Stimulated activated CD8-positive, alpha-beta memory T cell treated with anti-CD3 and anti-CD28 coated beads, Interleukin-2, amount 100 ng/mL, for 1 hour (primary cell): ENCODE measurements around the gene RARG.

Source experiments
- DNase-seq, 2 donors: peaks; one replicate each; pipeline ENCODE4 v3.0.0-alpha.2; 2020; ENCODE audit warnings: low read depth in 2 of 2

Gene RARG

DNA sequence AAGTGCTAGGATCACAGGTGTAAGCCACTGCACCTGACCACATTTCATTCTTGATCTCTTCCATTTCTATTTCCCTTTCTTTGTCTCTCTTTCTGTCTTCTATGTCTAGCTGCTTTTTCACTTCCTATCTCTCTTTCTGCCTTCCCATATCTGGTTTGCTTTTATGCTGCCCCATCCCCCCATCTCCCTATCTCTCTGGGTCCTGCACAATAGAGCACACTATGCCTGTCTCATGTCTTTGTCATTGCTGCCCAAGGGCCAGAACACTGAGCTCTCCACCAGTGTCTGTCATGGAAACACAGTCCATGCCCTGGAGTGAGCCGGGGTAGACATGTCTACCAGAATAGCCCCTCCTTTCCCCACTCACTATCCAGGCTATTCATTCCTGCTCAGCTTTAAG, 12.3 kb upstream of the RARG start:
- no peak for DNase-seq

DNA sequence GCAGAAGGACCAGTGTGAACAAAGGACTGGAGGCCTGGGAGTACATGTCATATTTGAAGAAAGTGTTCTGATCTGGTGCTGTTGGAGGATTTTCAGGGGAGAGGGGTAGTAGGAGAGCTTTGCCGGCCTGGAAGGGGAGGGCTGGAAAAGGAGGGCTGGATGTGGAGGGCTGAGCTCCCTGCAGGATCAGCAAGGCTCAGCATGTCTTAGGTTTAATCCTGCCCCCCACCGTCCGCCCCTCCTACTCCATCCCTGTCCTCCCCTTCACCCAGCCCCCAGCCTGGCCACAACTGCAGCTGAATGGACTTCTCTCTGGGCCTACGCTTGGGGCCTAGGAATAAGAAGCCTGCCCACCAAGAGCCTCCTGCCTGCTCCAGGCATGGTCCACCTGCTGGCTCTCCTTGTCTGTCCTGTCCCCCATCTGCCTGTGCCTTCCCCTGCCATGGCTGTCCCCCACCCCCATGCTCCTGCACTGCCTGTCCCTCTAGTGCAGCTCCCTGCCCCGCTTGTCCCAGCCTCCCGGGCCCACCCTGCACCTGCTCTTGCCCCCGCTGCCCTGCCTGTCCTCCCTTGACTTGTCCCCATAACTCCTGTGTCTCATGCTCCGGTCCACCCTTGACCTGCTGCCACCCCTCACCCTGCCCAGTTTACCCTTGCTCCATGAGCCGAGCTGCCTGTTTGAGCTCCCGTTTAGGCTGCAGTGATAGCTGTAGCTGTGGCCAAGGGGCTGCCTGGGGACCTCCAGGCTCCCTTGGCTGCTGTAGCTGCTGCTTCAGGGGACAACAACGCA, 9.8 kb upstream of the RARG start:
- DNase-seq: no peak

DNA sequence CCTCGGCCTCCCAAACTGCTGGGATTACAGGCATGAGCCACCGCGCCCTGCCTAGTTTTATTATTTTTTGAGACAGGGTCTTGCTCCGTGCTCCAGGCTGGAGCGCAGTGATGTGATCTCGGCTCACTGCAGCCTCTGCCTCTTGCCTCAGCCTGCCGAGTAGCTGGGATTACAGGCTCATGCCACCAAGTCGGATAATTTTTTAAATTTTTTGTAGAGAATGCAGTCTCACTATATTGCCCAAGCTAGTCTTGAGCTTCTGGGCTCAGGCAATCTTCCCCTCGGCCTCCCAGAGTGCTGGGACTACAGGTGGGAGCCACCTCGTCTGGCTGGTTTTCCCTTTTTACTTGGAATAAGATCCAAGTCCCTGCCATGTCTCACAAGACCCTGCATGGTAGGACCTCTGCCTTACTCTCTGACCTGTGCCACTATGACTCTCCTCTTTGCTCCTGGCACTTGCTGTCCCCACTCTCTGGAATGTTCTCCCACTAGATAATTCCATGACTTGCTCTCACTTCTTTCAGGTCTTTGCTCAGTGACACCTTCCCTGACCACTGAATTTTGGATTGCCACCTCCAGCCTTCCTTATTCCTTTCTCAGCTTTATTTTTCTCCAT, 7.7 kb upstream of the RARG start:
- DNase-seq: no peak

DNA sequence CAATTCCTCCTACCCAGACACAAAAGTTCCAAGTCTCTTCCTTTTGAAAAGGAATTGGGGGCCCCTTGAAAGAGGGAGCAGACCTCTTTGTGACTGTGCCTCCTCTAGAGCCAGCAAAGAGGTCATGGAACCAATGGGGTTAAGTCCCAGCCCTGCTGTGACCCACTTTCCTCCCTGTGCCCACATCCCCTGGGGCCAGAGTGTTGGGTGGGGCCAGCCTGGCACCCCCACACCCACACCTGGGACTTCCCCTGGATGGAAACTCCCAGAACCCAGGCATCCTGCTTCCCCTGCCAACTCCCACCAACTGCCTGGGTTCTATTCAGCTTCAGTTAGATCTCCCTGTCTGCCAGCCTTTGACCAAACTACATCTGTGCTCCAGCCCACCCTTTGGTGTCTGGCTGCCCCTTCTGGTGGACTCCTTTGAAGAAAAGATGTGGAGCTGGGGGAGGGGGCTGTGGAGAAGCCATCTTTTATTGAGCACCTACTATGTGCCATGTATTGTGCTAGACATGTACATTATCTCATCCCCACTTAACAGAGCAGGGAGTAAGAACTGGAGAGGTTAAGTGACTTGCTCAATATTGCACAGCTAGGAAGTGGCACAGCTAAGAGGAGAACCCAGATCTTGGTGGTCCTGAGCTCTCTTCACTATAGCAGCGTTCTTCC, 4.6 kb upstream of the RARG start:
- DNase-seq: peak in 1 of 2 donors; percentile 26

DNA sequence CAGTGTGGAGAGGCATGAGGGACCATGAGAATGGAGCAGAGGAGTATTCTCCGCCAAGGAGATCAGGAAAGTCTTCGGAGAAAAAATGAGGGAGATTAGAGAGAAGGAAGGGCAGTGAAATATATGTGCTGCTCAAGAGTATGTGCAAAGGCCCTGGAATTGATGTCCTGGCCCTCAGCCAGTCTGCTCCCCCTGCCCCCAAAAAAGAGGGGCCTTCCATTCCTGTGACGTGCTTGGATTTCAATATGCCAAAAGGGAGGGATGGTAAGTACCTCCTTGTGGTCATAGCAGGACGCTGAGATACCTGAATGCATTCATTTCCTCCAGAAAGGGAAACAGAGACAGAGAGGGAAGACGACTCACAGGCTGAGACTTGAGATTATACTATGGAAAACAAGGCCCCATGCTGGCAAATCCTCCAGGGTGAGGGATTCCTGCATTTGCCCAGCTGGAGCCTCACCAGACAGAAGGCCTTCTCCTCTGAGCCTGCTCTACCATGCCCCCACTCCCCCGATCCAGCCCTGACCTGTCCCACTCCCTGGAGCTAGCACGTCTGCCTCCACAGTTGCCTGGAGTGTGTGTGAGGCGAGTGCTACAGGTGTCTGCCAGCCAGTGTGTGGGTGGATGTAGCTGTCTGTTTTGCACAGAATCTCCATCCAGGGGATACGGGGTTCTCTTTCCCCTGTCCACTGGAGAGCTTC, 3.9 kb upstream of the RARG start:
- DNase-seq: no peak

DNA sequence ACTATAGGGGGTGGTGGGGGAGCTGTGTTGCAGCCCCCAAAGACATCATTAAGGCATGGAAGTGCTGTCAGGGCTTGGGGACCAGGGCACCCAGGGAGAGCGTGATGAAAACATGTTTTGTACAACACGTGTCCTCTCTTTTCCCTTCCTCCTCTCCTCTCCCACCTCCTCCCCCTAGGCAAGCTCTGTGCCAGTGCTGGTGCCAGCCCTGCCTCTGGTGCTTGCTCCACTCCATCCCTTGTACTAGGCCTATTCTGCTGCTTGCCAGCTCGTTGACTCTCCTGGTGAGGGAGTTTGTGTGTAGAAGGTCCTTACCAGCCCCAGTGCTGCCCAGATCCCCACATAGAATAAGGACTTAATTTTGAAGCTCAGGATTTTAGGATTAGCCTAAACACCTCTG, 3.2 kb upstream of the RARG start:
- DNase-seq: no peak

DNA sequence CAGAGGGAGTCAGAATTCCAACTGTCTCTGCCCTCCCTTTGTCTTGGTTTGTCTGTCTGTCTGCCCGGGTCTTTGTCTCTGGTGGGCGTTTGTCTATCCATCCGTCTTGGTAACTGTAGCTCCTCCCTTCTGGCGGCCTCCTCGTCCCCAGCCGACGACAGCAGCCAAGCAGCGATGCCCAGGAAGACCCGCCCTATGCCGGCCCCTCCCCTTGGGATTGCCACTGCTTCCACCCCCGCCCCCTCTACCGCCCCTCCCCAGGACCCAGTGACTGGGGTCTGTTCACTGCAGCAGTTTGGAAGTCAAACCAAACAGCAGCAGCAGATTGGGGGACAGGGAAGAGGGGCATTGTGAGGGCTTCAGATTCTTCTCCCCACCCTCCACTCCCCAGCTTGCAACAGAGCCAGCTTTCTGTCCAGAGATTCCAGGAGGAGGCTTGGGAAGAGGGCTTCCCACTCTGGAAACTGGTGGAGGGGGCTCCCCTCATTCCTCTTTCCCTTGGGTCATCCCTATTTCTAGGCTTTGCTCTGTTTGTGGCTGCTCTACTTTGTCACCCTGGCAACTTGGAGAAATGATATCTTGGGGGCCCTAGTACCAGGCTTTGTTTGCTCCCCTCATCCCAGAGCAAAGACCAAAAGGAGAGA, 2.4 kb upstream of the RARG start:
- DNase-seq: no peak

DNA sequence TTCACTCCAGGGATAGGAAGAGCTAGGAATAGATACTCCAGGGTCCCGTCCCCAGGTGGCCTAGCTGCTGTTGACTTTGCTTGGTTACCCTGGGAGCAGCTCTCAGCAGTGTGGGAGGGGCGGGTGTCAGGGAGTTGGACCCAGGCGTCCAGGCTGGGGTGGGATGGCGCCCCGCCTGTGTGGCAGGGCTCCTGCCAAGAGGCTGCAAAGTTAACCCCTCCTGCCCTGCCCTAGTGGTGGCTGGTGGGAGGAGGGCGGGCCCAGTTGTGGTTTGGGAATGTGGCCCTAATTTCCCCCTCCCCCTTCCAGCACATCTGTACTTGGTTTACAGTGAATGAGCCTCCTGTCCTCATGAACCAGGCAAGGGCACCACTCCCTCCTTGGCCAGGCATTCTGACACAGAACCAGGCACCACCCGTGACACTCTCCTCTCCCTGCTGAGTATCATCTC, 1.7 kb upstream of the RARG start:
- DNase-seq: no peak

DNA sequence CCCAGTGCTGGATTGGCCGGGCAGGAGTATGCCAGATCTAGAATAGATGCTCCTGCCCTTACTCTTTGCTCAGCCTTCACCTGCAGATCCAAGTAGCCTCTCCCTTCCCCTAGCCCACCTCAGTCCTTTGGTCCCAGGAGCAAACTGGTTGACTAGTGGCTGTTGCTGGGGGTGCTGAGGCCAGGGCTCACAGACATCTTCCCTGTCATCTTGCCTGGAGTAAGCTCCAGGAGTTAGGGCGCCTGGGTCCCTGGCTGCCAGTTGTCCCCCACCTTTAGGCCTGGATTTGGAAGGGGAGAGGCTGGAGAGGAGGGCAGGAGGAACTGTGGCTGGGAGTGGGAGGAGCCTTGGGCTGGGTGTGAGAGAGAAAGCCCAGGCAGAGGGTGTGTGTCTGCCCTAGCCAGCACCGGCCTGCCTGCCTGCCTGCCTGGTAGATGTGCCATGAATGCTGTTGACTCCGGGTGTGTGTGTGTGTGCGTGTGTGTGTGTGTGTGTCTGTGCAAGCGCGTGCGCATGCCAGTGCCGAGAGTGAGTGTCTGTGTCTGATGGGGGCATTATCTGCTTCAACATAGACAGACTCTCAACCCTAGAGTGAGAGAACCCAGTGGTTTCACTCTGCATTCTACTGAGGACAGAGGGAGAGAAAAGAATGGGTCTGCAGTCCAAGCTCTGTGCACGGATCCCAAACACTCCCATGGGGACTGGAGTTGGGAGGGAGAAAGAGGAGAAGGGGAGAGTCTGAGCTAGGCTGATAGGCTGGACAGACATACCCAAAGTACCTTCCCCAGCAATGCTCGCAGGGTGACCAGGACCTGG, 845 bp upstream of the RARG start:
- no peak for DNase-seq

DNA sequence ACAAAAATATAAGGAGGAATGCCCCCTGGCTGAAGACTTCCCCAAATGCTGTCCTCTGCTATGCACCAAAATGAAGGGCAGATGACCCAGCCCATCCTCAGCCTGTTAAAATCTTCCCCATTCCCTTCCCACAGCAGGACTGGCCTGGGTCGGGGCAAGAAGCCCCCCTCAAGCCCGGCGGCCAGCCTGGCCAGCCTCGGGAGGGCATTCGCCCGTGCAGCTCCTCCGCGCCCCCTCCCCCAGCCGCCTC, 413 bp downstream of the RARG start:
- no peak for DNase-seq

DNA sequence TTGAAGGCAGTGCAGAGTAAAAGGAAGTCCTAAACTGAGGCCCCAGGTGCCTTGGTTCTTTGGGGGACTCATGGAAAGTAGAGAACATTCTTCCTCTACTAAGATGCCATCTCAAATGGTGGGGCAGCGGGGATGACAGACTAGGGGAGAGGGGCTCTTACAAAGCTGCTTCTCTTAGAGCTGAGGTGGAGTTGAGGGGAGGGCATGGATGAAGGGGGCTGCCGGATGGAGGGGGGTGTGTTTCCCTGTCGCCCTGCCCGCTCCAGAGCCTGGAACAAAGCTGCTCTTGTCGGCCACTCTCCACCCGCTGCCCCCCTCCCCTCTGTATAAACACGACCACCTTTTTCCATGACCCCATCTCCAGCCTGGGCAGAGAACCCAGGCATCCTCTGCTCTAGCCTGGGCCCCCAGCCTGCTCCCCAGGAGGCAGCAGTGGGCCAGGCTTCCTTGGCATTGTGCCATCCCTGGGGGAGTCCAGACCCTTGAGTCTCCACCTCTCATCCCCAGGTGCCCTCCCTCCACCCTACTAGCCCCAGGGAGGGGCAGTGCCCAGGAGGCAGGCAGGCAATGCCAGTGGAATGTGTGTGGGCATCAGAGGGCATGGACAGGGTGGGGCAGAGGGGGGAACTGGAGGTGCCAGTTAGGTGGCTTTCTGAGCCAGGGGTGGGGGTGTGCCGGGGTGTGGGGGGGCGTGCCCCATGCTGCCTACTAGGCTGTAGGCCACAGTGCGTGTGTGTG, 1.7 kb downstream of the RARG start:
- no peak for DNase-seq

DNA sequence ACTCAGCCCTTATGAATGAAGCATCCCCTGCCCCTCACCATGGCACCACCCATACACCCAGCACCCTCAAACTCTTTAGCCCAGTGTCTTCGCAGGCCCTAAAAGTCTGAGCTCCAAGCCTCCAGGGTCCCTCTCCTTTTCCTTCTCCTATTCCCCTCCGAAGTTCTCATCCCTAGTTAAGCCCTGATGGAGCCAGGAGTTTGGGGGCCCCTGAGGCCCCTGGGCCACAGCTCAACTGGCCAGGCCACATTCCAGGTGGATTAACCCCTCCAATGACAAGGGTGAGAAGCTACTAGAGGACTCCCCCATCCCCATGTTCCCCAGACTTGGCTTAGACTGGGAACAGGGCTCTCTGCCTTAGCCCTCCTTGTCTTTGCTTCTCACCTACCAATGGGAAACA, 2.6 kb downstream of the RARG start:
- no peak for DNase-seq

DNA sequence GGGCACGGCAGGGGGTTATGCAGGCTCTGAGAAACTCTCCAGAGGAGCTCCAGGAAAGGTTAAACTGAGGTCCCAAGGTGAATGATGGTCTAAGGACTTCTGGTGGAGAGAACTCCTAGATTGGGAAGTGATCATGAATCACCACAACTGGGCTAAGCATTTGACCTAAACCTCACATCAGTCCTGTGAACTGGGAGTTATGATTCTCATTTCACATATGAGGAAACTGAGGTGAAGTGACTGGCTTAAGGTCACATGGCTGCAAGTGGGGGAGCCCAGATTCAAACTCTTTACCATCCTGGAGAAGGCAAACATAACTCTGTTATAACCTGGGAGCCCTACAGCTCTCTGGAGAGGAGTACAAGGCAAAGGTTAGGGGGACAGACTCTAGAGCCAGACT, 4.2 kb downstream of the RARG start:
- no peak for DNase-seq

DNA sequence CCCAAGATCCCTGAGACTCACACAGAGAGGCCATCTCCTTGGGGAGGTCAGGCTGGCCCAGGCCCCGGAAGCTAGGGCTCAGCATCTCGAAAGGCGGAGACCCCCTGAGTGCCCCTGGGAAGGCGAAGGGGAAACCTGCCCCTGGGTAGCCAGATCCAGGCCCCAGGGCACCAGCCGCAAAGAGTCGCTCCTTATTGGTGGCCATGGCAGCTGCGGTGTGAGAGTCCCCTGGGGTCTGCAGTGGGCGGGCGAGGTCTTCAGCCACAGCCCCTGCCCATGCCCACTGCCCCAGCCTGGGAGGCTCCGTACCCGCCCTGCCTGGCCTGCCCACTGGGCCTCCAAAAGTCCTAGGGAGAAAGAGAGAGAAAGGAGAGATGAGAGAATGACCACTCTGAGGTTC, 4.7 kb downstream of the RARG start:
- DNase-seq: no peak

DNA sequence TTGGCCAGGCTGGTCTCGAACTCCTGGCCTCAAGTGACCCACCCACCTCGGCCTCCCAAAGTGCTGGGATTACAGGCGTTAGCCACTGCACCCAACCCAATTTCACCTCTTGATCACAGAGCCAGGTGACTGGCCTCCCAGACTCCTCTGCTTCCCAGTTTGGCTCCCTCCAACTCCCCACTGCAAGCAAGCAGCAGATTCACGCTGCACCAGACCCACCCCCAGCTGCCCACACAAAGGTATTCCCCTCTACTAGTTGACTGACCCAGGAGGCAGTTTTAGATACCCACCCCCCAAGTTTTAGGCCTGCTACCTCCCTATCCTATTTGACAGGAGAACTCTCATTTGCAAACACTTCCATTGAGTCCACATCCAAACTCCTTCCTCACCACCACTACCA, 5.2 kb downstream of the RARG start:
- no peak for DNase-seq

DNA sequence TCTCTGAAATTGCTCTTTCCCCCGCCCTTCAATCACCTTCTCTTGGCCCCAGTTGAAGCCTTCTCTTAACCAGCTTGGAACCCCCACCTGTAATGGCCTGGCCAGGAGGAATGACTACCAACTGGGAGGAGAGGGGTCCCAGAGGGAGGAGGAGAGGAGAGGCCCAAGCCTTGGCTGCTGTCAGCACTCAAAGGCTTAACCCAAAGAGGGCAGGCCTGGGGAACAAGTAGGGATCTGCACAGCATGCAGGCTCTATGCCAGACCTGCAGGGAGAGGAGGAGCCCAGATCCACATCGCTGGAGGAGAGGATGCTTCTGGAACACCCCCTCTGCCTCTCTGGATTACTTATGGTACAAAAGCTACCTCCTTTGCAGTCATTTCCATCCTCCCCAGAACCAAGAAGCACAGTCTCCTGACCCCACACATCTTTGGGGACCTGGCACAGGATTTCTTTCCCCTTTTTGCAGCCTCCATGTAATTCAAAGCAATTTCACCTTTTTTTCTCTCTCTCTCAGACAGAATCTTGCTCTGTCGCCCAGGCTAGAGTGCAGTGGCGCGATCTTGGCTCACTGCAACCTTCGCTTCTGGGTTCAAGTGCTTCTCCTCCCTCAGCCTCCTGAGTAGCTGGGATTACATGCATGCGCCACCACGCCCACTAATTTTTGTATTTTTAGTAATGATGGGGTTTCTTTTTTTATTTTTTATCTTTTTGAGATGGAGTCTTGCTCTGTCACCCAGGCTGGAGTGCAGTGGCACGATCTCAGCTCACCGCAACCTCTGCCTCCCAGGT, 6.2 kb downstream of the RARG start:
- DNase-seq: no peak

DNA sequence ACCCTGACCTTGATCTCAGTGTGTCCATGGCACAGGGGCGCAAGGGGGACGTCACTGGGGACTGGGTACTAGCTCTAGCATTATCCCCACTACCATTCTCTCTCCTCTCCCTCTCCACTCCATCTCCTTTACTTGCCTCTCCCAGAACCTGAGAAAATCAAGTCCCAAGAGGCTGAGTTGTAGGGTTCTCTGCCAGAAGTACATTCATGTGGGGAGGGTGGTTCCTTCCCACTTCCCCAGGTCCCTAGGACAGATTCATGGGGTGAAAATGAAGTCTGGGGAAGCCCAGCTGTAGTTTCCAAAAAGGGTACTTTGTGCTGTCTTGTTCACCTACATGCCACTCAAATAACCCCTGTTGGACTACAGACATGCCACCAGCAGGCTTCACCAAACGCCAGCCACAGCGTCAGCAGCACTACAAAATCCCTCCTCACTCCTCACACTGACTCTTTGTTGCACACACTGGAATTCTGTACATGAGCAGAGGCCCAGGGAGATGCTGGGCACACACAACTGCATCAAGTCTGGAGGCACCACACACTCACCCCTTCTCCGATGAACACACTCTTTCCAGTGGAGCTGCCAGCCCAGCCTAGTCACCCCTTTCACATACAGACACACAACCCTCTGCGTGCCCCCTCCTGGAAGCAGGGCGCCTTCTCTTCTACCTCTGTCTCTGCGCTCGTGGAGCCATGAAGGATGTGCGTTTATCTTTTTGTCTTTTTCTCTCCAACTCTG, 6.9 kb downstream of the RARG start:
- DNase-seq: no peak

DNA sequence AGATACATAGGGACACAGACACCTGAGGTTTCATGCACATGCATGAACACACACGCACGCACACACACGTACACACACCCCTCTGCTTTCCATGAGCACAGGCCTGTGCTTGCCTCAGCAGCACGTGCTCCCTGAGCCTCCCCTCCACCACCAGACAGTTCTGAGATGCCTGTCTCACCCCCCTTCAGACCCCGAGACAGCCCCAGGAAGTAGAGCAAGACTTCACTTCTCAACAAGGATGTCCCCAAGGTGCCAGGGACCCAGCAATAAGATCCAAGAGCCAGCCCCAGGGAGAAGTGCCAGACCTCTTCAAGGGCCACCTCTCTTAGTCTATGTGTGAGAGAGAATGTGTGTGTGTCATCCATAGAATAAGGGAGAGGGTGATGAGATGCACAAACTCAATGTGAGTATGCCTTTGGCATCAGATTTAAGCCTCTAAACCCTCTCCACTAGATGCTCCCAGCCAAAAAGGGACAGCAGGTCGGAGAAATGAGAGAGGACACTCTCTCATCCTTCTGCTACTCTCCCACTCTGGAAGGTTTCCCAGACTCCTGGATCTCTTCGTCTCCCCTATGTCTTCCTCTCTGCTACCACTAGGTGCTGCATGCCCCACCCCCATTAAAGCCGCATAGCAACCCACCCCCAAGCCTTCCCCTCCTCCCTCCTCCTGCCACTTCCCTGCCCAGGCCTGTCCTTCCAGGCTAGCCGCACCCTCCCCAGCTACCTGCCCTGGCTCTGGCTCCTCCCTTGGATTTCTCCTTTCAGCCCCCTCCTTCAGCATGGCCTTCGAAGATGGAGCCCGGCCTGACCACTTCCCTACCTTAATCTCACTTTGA, 7.7 kb downstream of the RARG start:
- no peak for DNase-seq
